ELR (cell line): Measurements from ENCODE around the gene KLHL21.

ENCODE experiments used
- DNase-seq: peaks from one replicate; pipeline ENCODE4 v3.0.0-alpha.2; 2015; ENCODE audit warnings: low read depth

The KLHL21 gene

DNA sequence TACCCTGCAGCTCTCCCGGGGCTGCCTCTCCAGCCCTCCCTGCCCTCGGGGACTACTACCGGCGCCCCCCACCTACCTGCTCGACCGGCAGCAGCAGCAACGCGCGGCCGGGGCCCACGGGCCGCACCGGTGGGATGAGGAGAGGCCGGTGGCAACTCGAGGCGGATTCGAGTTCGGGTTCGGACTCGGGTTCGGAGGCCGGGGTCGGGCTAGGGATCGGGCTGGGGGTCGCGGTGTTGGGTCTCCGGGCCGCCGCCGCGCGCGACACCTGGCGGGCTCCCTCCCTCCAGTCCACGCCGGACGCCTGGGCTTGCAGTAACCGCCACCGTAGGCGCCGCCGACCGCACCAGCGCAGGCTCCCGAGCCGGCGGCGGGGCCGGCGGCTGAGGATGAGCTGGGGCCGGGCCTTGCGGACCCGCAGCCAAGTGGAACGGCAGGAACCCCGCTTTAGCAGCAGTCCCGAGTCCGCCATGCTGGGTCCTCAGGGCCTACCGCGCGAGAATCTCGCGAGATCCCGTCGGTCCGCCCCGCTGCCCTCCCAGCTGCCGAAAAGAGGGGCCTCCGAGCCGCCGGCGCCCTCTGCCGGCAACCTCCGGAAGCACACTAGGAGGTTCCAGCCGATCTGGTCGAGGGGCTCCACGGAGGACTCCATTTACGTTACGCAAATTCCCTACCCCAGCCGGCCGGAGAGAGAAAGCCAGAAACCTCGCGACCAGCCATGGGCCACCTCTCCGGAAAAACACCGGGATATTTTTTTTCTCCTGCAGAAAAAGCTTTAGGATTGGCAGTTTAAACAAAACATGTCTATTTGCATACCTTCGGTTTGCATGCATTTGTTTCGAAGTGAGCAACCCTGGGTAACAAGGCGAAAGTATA lies 48.4 kb downstream of the KLHL21 start, which contains the start of gene NOL9:
Gene NOL9, minus strand, starts transcription at position 483 of the 876 bp plus-strand sequence. Its CDS starts 11 bp downstream, at position 472.
- DNase-seq, result peak; percentile 90

- DNase-seq, result peak; percentile 59
These were observed 55.4 kb downstream of the KLHL21 start for GRCh38 chr1:6547301-6547700.

- DNase-seq, result no peak
These were observed 56.3 kb downstream of the KLHL21 start for GRCh38 chr1:6546326-6546725.

- peak; percentile 29 for DNase-seq
These were observed 57.2 kb downstream of the KLHL21 start for GRCh38 chr1:6545276-6546112.

GRCh38 chr1:6544831-6545230 lies 57.8 kb downstream of the KLHL21 start:
- peak; percentile 93 for DNase-seq
